Parathyroid adenoma (tissue), 2 donors: ENCODE measurements around the gene ADAMTSL5.

Experiments
- H2AFZ ChIP-seq: fragments of 300-600 bp; sonication (generic); one replicate; pipeline ENCODE4 v1.7.0; 2017; ENCODE audit warnings: antibody characterized with exemption, mild to moderate bottlenecking
- H3K27ac ChIP-seq: fragments of 300-600 bp; sonication (generic); one replicate; pipeline ENCODE4 v1.7.0; 2017
- H3K27me3 ChIP-seq: fragments of 300-600 bp; sonication (generic); one replicate; pipeline ENCODE4 v1.7.0; 2017; ENCODE audit warnings: low read length; ENCODE audit not compliant: control insufficient read depth, insufficient read depth
- H3K36me3 ChIP-seq: fragments of 300-600 bp; sonication (generic); one replicate; pipeline ENCODE4 v1.7.0; 2017; ENCODE audit warnings: low read length; ENCODE audit not compliant: control insufficient read depth, insufficient read depth
- H3K4me1 ChIP-seq: fragments of 300-600 bp; sonication (generic); one replicate; pipeline ENCODE4 v1.7.0; 2017; ENCODE audit warnings: control low read depth
- H3K4me2 ChIP-seq: fragments of 300-600 bp; sonication (generic); one replicate; pipeline ENCODE4 v1.7.0; 2017; ENCODE audit warnings: low read length
- H3K4me3 ChIP-seq: fragments of 300-600 bp; sonication (generic); one replicate; pipeline ENCODE4 v1.7.0; 2017; ENCODE audit warnings: low read depth, low read length
- H3K79me2 ChIP-seq: fragments of 300-600 bp; sonication (generic); one replicate; pipeline ENCODE4 v1.7.0; 2017; ENCODE audit warnings: control low read depth
- H3K9ac ChIP-seq: fragments of 300-600 bp; sonication (generic); one replicate; pipeline ENCODE4 v1.7.0; 2017; ENCODE audit warnings: mild to moderate bottlenecking
- H3K9me3 ChIP-seq: fragments of 300-600 bp; sonication (generic); one replicate; pipeline ENCODE4 v1.7.0; 2017; ENCODE audit warnings: low read length; ENCODE audit not compliant: control insufficient read depth
- CTCF ChIP-seq: fragments of 300-600 bp; sonication (generic); IDR thresholded peaks from one replicate; pipeline ENCODE4 v1.7.0; 2017; ENCODE audit warnings: antibody characterized with exemption, mild to moderate bottlenecking
- donor health status: primary hyperparathyroidism.

Gene ADAMTSL5

GRCh38 chr19:1510442-1510806 is 2.4 kb downstream of the ADAMTSL5 start:
- Histone ChIP-seq H3K4me3 (no peak overlapping the region), H3K9ac (no peak overlapping the region), H3K9me3 (no peaks in the 10 kb centered on the region), H3K27me3 (no peaks in the 10 kb centered on the region), H3K27ac (no peak overlapping the region), H3K4me1 (peaks cover 2% of the 10 kb centered on the region), H3K79me2 (no peaks in the 10 kb centered on the region), H3K4me2 (no peak overlapping the region), H3K36me3 (no peaks in the 10 kb centered on the region), H2AFZ (no peak overlapping the region)
- TF ChIP-seq CTCF = no peak

GRCh38 chr19:1509602-1510441 is 3.0 kb downstream of the ADAMTSL5 start:
- Histone ChIP-seq H3K27ac (no peak overlapping the region), H3K9me3 (no peaks in the 10 kb centered on the region), H3K79me2 (no peaks in the 10 kb centered on the region), H3K4me2 (no peak overlapping the region), H3K9ac (no peak overlapping the region), H2AFZ (no peak overlapping the region), H3K27me3 (no peaks in the 10 kb centered on the region), H3K36me3 (no peaks in the 10 kb centered on the region), H3K4me3 (no peak overlapping the region), H3K4me1 (peaks cover 2% of the 10 kb centered on the region)
- no peak for TF ChIP-seq CTCF

GRCh38 chr19:1508507-1508856 is 4.3 kb downstream of the ADAMTSL5 start:
- peaks cover 2% of the 10 kb centered on the region for H3K4me1 ChIP-seq
- H3K4me3 ChIP-seq = no peak overlapping the region
- H2AFZ ChIP-seq = no peak overlapping the region
- H3K36me3 ChIP-seq = no peaks in the 10 kb centered on the region
- no peak for TF ChIP-seq CTCF
- H3K79me2 ChIP-seq = no peaks in the 10 kb centered on the region
- no peak overlapping the region for H3K9ac ChIP-seq
- H3K27ac ChIP-seq = no peak overlapping the region
- peak overlapping the region; percentile 18 for H3K4me2 ChIP-seq
- H3K27me3 ChIP-seq = no peaks in the 10 kb centered on the region
- H3K9me3 ChIP-seq = no peaks in the 10 kb centered on the region

- Histone ChIP-seq H3K4me3 (peak overlapping the region; percentile 58), H3K9me3 (no peaks in the 10 kb centered on the region), H3K27ac (peak overlapping the region; percentile 39), H3K27me3 (no peaks in the 10 kb centered on the region), H2AFZ (peak overlapping the region; percentile 93), H3K4me1 (peaks cover 2% of the 10 kb centered on the region), H3K36me3 (no peaks in the 10 kb centered on the region), H3K4me2 (peak overlapping the region; percentile 95), H3K79me2 (no peaks in the 10 kb centered on the region), H3K9ac (no peak overlapping the region)
- no peak for TF ChIP-seq CTCF
Observed at GRCh38 chr19:1507763-1508506, 4.9 kb downstream of the ADAMTSL5 start.
